Measurements from ENCODE around the gene HGS.

HGS gene

DNA sequence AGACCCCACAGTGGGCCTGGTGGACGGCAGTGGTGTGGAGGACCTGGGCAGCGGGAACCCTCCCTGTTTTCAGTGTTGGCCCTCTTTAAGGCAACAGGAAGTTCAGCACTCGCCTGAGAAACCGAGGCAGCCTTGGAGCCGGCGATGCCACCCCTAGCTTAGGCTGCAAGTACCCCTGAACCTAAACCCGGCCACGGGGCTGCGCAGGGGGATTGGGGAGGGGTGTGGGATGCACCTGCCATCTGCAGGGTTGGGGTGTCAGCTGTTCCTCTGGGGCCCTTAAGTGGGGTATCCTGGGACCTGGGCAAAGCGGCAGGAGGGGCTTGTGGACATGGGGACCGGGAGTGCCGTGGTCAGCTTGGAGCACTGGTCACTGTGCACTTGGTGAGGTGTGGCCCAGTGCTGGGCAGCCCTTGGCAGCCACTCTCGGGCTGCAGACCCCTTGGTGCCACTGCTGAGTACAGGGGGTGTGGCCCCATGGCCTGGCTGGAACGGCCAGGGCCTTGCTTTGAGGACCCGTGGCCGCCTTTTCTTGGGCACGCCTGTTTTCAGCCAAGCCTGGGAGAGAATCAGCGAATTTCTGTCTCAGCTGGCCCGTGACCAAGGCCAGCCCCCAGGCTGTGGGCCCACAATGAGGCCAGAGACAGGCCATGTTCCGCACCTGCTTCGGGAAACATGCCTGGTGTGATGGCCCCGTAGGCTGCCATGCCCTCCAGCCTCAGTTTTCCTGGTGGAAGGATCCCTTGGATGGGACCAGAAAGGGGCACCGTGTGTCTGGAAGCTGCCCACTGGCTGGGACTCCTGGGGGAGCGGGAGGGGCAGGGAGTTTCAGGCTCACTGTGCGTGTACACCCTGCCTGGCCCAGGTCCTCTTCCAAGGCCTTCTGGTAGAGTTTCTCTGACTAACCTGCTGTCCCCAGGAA lies 24.2 kb downstream of the HGS start:
- Histone ChIP-seq H3K27me3 (replicated peaks; ENCODE audit: control insufficient read depth, insufficient read depth, low read length) (no peaks in the 10 kb centered on the region), H3K4me3 (replicated peaks; ENCODE audit: low read depth, low read length) (no peak overlapping the region), H3K36me3 (ENCODE audit: control insufficient read depth, insufficient read depth, low read length) (peaks cover 29% of the 10 kb centered on the region)
- TF ChIP-seq, protein P1, sequence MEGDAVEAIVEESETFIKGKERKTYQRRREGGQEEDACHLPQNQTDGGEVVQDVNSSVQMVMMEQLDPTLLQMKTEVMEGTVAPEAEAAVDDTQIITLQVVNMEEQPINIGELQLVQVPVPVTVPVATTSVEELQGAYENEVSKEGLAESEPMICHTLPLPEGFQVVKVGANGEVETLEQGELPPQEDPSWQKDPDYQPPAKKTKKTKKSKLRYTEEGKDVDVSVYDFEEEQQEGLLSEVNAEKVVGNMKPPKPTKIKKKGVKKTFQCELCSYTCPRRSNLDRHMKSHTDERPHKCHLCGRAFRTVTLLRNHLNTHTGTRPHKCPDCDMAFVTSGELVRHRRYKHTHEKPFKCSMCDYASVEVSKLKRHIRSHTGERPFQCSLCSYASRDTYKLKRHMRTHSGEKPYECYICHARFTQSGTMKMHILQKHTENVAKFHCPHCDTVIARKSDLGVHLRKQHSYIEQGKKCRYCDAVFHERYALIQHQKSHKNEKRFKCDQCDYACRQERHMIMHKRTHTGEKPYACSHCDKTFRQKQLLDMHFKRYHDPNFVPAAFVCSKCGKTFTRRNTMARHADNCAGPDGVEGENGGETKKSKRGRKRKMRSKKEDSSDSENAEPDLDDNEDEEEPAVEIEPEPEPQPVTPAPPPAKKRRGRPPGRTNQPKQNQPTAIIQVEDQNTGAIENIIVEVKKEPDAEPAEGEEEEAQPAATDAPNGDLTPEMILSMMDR (IDR thresholded peaks at IDR 0.05; ENCODE audit: insufficient read depth, low read length, poor library complexity, severe bottlenecking), result no peak
- peak; percentile 15 for DNase-seq (ENCODE audit: extremely low read depth, insufficient read length)

DNA sequence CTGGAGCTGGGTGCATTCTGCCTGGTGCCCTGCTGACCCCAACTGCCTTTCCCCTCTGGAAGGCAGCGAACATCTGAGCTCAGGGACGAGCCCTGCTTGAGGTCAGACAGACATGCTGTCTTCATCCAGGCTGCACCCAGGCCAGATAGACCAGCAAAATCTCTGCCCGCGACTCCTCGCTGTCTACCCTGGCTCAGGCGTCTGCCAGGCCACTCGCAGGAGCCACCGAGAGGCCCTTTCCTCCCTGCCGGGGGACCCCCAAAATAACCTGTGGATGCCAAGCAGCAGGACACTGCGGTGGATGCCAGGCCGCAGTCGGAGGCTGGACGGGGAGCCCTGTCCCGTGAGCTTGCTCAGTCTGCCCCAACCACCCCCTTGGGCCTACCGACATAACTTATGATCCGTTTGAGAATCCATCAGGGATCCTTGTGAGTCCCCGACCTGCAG lies 25.0 kb downstream of the HGS start:
- peak; percentile 26 for DNase-seq (ENCODE audit: extremely low read depth, insufficient read length)
- Histone ChIP-seq H3K36me3 (ENCODE audit: control insufficient read depth, insufficient read depth, low read length) (peaks cover 29% of the 10 kb centered on the region), H3K4me3 (replicated peaks; ENCODE audit: low read depth, low read length) (no peak overlapping the region), H3K27me3 (replicated peaks; ENCODE audit: control insufficient read depth, insufficient read depth, low read length) (no peaks in the 10 kb centered on the region)
- TF ChIP-seq, protein P1 (IDR thresholded peaks at IDR 0.05; ENCODE audit: insufficient read depth, low read length, poor library complexity, severe bottlenecking), result no peak

DNA sequence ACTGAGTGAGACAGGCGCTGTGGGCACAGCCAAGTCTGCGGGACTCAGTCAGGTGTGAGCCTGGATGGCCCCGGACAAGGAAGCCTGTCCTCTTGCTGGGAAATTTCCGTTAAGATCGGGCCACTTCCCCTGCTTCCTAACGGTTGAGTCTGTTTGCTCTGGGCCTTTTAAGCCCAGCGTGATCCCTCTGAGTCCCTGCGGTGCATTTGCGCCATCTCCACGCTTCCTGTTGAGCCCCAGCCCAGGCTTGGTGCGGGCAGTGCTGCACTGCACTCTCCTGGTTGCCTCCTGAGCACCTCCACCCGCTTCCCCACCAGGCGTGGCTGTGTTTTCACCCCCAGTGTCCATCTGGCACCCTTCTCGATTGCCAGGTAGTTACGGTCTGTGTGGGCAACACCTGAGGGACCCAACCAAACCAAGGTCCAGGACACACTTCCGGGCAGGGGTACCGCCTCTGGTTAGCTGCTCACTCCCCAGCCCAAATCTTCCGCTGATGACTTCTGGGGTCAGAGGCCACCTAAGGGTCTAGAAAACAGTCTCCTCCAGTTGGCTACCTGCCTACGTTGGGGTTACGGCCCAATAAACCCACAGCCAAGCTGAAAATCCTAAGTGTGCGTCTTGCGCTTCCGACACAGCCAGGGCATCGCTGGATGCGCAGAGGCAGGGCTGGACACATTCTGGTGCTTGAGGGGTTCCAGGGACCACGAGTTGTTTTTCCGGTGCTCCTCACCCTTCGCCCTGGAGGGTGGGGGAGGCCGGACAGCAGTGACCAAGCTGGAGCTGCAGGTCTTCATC lies 26.9 kb downstream of the HGS start:
- no peak overlapping the region for H3K4me3 ChIP-seq (replicated peaks; ENCODE audit: low read depth, low read length)
- H3K36me3 ChIP-seq (ENCODE audit: control insufficient read depth, insufficient read depth, low read length), result peaks cover 23% of the 10 kb centered on the region
- TF ChIP-seq, protein P1 (IDR thresholded peaks at IDR 0.05; ENCODE audit: insufficient read depth, low read length, poor library complexity, severe bottlenecking), result no peak
- DNase-seq (ENCODE audit: extremely low read depth, insufficient read length), result peak; percentile 36
- no peaks in the 10 kb centered on the region for H3K27me3 ChIP-seq (replicated peaks; ENCODE audit: control insufficient read depth, insufficient read depth, low read length)

DNA sequence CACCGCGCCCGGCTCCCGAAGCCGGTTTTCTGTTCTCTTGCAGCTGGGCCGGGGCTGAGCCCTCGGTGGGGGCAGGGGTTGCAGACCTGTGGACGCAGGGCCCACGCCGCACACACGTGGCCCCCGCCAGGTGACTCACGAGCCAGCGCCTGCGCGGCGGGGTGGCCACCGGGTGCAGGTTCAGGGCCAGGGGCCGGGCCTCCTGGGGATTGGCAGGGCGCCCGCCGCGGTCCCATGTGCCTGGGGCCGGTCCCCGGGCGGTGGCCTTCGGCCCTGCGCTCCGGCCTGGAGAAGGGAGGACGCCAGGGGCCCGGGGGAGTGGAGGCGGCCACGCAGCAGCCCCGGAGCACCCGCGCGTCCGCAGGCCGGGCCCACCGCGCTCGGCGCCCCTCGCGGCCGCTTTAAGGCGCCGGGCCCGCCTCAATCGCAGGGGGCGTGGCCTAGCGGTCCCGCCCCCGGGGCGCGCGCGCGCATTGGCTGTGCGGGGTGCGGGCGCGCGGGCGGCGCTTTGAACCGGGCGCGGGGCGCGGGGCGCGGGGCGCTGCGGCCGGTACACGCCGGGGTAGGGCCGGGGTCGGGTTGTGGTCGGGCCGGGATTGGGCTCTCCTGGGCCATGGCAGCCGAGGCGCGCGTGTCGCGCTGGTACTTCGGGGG lies 28.1 kb downstream of the HGS start, which contains the start of gene SLC25A10:
Gene SLC25A10, plus strand, starts transcription at position 471 of the 654 bp plus-strand sequence. Its CDS starts 143 bp downstream, at position 614.
- H3K36me3 ChIP-seq (ENCODE audit: control insufficient read depth, insufficient read depth, low read length), result peaks cover 19% of the 10 kb centered on the region
- H3K4me3 ChIP-seq (replicated peaks; ENCODE audit: low read depth, low read length), result peak within 1 kb of the TSS; percentile 77
- TF ChIP-seq, protein P1 (IDR thresholded peaks at IDR 0.05; ENCODE audit: insufficient read depth, low read length, poor library complexity, severe bottlenecking), result no peak
- H3K27me3 ChIP-seq (replicated peaks; ENCODE audit: control insufficient read depth, insufficient read depth, low read length), result no peaks in the 10 kb centered on the region
- peak; percentile 88 for DNase-seq (ENCODE audit: extremely low read depth, insufficient read length)

DNA sequence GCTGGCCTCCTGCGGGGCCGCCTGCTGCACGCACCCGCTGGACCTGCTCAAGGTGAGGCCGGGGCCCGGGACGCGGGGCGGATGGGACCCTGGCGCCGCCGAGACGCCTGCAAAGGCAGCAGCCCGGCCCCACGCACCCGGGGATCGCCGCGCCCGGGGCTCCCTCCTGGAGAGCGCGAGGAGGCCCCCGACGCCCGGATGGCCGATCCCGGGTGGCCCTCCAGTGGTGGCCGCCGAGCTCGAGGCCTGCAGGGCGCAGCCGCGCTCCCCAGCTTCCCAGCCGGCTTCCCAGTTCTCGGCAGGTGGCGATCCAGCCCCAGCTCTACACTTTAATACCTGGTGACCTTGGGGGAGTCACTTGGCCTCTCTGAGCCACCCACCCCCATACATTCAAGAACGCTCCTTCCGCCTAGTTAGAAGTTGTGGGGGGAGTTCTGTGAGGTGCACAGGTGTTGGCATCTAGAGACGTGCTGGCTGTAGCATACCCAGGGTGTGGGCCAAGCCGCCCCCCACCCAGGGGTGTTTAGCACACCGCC lies 28.7 kb downstream of the HGS start:
- no peak for DNase-seq (ENCODE audit: extremely low read depth, insufficient read length)
- TF ChIP-seq, protein P1 (IDR thresholded peaks at IDR 0.05; ENCODE audit: insufficient read depth, low read length, poor library complexity, severe bottlenecking), result no peak
- peak overlapping the region; percentile 77 for H3K4me3 ChIP-seq (replicated peaks; ENCODE audit: low read depth, low read length)
- H3K36me3 ChIP-seq (ENCODE audit: control insufficient read depth, insufficient read depth, low read length), result peaks cover 15% of the 10 kb centered on the region
- H3K27me3 ChIP-seq (replicated peaks; ENCODE audit: control insufficient read depth, insufficient read depth, low read length), result no peaks in the 10 kb centered on the region
